DMS 273 (cell line): ENCODE data around the gene SNAI1.

Experiments used
- DNase-seq: peaks from one replicate; lab custom pipeline; 2025; ENCODE audit not compliant: unreplicated experiment; lab: John Stamatoyannopoulos, UW

Gene SNAI1

GRCh38 chr20:50032955-50033666, 50.3 kb downstream of the SNAI1 start:
- no peak for DNase-seq

GRCh38 chr20:50034567-50035180, 51.9 kb downstream of the SNAI1 start:
- peak; percentile 28 for DNase-seq

- DNase-seq, result no peak
These were observed 53.9 kb downstream of the SNAI1 start for GRCh38 chr20:50036703-50037102.

GRCh38 chr20:50037123-50037522, 54.3 kb downstream of the SNAI1 start:
- no peak for DNase-seq

- no peak for DNase-seq
These were observed 54.8 kb downstream of the SNAI1 start for GRCh38 chr20:50037575-50037974.

GRCh38 chr20:50038169-50038568, 55.4 kb downstream of the SNAI1 start:
- DNase-seq, result no peak
